ENCODE results near the gene MYO9B.
A peak's percentile ranks its signal among the peaks of the same experiment; 100 is the strongest.

The MYO9B gene

GRCh38 chr19:17075035-17075863, at the start of gene MYO9B, which contains the start of gene HAUS8:
MYO9B (plus strand) TSS chr19:17075777; CDS start chr19:17101718, 25,941 bp downstream.
HAUS8 (minus strand) TSS chr19:17075452; CDS start chr19:17075422, 30 bp downstream.
- FAIRE-seq (peak; percentile 85), DNase-seq (ENCODE audit: insufficient read length, low spot score) (peak; percentile 91)

DNA sequence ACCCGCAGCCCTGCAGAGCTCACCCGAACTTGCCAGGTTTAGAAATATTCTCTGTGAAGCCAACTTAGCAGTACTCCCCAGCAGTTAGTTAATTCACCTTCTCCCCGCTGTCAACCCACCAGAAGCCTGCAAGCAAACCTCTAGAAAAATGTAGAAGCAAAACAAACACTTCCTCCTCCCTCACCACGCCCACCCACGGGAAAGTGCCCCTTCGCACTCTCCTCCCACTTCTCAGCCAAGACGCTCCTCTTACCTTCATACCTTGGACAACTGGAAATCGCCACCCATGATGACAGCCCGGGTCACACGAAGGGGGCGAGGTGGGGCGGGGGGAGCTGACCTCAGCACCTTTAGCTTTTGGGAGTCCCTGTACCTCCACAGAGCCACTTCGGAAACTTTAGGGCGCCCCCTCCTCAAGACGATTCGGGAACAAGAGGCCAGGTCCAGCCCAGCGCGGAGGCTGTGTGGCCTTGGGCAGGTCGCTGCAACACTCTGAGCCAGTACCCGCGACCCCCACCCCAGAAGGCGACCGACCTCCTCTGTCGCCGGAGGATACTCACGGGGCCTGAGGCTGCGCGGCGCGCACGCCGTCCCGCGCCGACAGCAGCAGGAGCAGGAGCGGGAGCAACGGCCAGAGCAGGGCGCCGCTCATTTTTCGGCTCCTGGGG, 49.5 kb upstream of the MYO9B start:
- DNase-seq (ENCODE audit: insufficient read length, low spot score) = no peak

DNA sequence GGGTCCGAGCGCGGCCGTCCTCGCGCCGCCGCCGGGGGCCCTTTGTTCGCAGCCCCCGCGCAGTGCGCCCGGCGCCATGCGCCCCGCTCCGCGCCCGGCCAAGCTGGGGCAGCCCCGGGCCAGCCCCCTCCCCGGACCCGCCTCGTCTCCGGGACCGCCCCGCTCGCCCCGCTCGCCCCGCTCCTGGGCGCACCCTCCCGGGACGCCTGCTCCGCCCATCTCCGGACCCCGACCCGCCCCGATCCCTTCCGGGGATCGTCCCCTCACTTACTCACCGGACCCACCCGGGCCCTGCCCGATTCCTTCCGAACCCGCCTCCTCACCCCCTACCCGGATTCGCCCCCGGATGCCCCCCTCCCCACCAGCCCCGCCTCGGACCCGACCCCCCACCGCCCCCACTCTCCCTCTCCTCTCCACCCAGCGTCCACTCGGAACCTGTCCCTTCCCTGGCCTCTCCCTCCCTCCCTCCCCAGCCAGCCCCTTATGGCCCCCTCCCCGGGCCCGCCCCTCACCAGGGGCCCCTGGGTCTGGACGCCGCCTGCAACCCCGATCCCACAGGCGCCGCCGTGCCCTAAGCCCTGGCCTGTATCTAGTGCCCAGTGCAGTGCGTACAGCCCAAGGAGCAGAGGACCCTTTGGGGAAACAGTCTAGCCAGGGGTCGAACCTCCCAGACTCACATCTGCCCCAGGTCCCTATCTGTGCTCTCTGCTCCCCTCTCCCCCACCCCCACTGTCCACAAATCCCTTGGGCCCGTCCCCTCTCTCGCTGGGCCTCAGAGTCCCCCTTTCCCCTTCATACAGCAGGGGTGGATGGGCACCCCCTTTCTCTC, 48.7 kb upstream of the MYO9B start, which contains the start of gene CPAMD8:
Gene CPAMD8 (minus strand): TSS at position 105 of the 829 bp plus-strand sequence. CDS start 168 bp downstream, outside the sequence.
- no peak for DNase-seq (ENCODE audit: insufficient read length, low spot score)
- FAIRE-seq = no peak

More for the DNA sequence above, 49.5 kb upstream of the MYO9B start:
- FAIRE-seq = no peak

DNA sequence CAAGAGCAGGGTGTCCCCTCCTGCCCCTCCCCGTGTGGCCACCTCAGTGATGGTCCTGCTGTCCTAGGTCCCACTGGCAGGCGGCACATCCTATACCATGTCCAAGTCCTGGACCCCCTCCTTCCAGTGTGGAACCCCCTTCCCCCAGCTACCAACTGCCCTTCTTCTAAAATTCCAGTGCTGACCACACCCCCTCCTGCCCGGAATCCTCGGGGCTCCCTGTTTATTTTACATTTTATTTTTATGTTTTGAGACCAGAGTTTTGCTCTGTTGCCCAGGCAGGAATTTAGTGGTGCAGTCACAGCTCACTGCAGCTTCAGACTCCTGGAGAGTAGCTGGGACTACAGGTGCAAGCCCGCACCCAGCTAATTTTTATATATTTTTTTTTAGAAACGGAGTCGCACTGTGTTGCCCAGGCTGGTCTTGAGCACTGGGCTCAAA, 48.0 kb upstream of the MYO9B start:
- FAIRE-seq (no peak), DNase-seq (ENCODE audit: insufficient read length, low spot score) (no peak)

DNA sequence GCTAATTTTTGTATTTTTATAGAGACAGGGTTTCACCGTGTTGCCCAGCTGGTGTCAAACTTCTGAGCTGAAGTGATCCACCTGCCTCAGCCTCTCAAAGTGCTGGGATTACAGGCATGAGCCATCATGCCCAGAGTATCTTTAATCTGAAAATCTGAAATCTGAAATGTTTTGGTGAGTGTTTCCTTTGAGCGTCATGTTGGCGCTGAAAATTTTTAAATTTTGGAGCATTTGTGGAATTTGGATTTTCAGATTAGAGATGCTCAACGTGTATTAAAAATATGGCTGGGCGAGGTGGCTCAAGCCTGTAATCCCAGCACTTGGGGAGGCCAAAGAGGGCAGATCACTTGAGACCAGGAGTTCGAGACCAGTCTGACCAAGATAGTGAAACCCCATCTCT, 43.8 kb upstream of the MYO9B start:
- FAIRE-seq (no peak), DNase-seq (ENCODE audit: insufficient read length, low spot score) (no peak)

- FAIRE-seq = no peak
- no peak for DNase-seq (ENCODE audit: insufficient read length, low spot score)
These were observed 39.6 kb upstream of the MYO9B start for GRCh38 chr19:17035842-17036424.

GRCh38 chr19:17036640-17037039, 38.9 kb upstream of the MYO9B start:
- FAIRE-seq = no peak
- no peak for DNase-seq (ENCODE audit: insufficient read length, low spot score)

DNA sequence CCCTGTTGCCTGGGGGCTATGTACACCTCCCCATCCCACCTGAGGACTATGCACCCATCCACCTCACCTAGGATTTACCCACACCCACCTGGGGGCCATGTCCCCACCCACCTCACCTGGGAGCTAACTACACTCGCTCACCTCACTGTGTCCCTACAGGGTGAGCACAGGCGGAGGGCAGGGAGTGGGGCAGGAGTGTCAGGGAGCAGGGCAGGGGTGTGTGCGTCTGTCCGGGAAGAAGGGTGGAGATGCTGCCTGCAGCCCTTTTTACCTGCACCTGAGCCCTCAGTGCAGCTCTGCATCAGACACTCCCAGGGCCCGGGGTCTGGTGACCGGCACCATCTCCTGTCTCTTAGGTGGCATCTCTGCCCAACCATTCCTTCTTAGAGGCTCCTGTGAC, 38.4 kb upstream of the MYO9B start:
- FAIRE-seq = no peak
- DNase-seq (ENCODE audit: insufficient read length, low spot score) = no peak

GRCh38 chr19:17037966-17038500, 37.5 kb upstream of the MYO9B start:
- DNase-seq (ENCODE audit: insufficient read length, low spot score) (no peak), FAIRE-seq (no peak)

DNA sequence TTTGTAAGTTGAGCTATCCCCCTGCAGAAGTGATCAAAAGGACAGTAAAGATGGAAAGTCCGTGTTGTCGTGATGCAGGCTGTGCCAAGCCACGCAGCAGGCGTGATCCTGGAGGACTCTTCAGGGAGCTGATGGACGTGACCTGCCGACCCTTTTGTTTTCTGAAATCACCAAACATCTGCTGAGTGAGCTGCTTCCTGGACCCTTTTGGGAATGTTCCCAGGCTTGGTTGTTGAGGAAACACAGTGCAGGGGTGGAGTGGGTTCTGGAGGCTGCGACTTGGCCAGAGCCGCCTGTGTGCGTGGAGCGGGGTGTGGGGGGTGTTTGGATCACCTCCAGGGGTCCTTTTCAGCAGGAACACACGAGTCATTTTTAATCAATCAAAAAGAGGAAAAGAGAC, 33.6 kb upstream of the MYO9B start:
- FAIRE-seq = no peak

DNA sequence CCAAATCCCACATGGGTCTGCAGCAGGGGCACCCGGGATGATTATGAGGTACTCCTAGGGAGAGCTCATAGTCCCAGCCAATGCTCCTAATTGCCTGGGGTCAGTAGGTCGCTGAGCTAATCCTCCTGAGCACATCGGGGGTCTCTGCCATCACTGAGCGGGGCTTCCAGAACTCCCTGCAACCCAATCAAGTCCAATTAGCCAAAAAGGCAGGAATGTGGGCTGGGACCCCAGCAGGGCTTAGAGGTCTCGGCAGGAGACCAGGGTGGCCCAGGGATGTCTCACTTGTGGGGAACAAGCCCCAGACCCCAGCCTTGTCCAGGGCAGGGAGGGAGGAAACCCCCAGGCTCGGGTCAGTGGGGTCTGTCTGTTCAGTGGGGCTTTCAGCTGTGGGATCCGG, 31.8 kb upstream of the MYO9B start:
- DNase-seq (ENCODE audit: insufficient read length, low spot score) (no peak), FAIRE-seq (no peak)

More for the DNA sequence above, 33.6 kb upstream of the MYO9B start:
- DNase-seq (ENCODE audit: insufficient read length, low spot score) = no peak

DNA sequence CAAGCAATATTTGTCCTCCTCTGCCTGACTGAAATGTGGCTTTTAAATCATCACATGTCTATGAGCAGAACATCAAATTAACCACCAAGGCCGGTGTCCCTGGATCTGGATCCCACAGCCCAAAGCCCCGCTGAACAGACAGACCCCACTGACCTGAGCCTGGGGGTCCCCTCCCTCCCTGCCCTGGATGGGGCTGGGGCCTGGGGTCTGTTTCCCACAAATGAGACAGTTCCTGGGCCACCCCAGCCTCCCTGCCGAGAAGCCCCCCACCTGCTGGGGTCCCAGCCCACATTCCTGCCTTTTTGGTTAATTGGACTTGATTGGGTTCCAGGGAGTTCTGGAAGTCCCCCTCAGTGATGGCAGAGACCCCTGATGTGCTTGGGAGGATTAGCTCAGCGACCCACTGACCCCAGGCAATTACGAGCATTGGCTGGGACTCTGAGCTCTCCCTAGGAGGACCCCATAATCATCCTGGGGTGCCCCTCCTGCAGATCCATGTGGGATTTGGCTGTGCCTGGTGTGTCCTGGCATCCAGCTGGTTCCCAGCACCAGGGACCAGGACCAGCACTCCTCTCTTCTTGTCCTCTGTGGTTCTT, 29.6 kb upstream of the MYO9B start:
- no peak for DNase-seq (ENCODE audit: insufficient read length, low spot score)
- no peak for FAIRE-seq

DNA sequence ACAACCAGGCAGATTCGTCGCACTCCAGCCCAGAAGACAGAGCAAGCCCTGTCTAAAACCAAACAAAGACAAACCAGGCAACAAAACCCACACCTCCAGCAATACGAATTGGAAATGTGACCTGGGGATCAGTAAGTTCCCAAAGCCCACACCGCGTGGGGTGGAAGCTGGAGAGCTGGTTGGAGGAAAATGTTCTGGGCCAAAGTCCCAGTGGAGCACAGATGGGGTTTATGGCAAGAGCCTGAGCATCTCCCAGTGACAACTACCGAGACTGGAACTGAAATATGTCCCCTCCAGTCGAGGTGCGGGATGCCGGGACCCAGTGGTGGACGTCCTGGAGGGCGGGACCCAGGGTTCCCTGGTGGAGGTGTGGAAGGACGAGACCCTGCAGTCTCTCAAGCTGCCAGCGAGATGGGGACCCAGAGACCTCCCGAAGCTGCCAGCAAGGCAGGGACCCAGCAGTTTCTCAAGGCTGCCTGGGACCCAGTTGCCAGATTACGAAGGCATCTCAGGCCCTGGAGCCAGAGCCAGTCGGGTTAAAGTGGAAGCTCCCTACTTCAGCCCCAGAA, 26.6 kb upstream of the MYO9B start:
- no peak for FAIRE-seq
- no peak for DNase-seq (ENCODE audit: insufficient read length, low spot score)

DNA sequence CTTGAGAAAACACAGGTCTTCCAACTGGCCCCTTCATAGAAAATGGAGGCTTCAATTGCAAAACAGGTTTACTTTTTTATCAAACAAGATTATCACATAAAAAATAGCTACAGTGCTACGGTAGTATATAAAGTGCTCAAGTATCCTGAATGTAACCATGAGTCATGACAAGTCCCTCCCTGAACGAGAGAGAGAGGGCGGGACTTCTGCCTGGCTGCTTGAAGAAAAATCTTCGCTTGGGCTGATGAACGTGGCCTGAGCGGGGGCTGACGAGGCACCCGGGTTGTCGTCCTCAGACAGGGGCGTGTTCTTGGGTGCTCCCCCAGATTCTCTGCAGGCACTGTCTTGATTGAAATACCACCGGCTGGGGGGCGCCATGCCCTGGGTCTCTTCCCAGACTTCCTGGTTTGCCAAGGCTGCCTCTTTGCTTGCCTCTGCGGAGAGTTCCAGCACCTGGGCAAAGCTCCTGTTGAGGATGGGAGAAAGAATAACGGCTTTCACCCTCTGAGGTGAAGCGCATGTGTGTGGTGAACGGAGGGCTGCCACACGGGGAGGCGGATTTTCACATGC, 25.8 kb upstream of the MYO9B start:
- no peak for FAIRE-seq
- DNase-seq (ENCODE audit: insufficient read length, low spot score) = no peak

DNA sequence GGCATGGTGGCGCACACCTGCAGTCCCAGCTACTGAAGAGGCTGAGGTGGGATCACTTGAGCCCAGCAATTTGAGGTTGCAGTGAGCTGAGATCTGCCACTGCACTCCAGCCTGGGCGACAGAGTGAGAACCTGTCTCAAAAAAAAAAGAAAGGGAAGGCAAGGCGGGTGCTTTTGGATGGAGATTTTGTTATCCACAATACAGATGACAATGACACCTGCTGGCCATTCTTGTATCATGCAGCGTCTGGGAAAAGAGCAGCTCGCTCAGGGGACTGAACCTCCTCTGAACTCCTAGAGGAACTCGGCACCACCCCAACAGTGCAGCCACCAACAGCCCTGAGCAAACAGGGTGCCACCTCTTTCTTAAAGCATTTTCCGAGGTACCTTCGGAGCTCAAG, 23.1 kb upstream of the MYO9B start:
- FAIRE-seq = no peak
- DNase-seq (ENCODE audit: insufficient read length, low spot score) = no peak

DNA sequence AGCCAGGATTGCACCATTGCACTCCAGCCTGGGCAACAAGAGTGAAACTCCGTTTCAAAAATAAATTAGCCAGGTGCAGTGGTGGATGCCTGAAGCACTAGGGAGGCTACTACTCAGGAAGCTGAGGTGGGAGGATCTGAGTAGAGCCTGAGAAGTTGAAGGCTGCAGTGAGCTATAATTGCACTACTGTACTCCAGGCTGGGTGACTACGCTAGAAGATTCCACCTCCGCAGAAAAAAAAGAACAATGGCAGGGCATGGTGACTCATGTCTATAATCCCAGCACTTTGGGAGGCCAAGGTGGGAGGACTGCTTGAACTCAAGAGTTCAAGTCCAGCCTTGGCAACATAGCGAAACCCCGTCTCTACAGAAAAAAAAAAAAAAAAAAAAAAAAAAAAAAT, 20.8 kb upstream of the MYO9B start:
- no peak for FAIRE-seq
- no peak for DNase-seq (ENCODE audit: insufficient read length, low spot score)

DNA sequence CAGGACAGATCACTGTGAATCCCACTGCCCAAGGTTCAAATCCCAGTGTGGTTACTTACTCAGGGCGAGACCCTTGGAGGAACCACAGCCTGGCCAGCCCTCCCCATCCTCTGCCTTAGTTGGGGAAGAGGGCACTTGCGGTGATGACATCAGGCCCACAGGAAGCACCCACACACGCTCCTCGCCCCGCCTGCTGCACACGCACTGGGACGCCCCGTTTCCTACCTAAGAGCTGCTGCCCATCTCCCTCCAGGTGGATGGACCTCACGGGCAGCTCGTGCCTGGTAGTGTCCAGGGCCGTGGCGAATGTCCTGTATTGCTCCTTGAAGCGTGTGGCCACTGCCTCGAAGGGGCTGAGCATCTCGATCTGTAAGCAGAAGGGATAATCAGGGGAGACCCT, 19.9 kb upstream of the MYO9B start:
- FAIRE-seq (no peak), DNase-seq (ENCODE audit: insufficient read length, low spot score) (no peak)

- FAIRE-seq = no peak
- no peak for DNase-seq (ENCODE audit: insufficient read length, low spot score)
These were observed 17.3 kb upstream of the MYO9B start for GRCh38 chr19:17058236-17058635.

GRCh38 chr19:17060802-17061201, 14.8 kb upstream of the MYO9B start:
- FAIRE-seq (no peak), DNase-seq (ENCODE audit: insufficient read length, low spot score) (no peak)

Measured in GM19239 (cell line).